Activated CD4-positive, alpha-beta T cell treated with anti-CD3 and anti-CD28 coated beads for 1 hour (primary cell): ENCODE data around the gene ARMH3.

Experiments used
- DNase-seq: peaks from one replicate; pipeline ENCODE4 v3.0.0-alpha.2; 2020

Gene ARMH3

DNA sequence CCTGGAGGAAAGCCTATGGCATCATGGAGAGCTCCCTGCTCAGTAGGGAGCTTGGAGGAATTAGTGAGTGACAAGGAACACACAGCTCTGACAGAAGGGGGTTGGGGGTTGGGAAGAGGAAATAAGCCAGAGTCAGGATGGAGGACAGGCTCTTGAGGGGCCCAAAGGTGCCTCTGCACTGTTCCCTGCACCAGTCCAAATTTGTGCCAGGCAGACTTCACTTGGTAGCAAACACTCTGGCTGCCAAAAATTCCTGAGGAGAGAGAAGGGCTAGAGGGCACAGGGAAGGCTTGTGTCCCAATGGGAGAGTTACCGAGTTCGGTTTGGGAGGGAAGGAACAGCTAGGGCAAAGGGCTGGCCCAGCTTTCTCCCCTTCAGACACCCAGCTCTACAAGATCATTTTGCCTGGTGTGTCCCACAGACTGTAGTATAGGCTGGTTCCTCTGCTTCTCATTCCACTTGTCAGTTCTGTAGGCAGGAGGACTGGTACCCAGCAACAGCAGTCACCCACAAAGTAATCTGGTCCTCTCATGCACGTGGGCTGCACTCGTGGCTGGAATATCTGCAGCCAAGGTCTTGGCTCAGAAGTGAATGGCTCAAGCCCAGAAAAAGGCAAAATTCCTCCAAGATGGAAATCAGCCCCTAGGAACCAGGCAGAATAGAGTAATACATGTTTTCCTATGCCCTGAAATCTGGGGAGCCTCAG is 204.4 kb downstream of the ARMH3 start:
- DNase-seq = no peak

DNA sequence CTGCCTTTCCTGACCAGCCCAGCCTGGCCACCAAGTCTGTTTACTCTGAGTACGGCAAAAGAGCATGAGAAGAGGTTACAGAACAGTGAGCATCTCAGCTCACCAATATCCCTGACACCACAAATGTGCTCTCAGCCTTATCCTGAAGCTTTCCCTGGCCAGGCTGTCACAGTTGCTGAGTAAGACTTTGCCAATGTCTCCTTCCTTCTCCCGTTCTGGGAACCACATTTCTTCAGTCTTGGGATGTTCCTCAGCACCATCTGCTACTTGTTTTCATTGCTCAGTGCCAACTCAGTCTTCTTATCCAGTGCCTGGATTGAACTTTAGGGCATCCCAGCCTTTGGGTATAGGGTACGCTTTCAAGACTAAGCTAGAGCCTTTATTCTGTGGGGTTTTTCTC is 205.2 kb downstream of the ARMH3 start:
- DNase-seq = no peak

DNA sequence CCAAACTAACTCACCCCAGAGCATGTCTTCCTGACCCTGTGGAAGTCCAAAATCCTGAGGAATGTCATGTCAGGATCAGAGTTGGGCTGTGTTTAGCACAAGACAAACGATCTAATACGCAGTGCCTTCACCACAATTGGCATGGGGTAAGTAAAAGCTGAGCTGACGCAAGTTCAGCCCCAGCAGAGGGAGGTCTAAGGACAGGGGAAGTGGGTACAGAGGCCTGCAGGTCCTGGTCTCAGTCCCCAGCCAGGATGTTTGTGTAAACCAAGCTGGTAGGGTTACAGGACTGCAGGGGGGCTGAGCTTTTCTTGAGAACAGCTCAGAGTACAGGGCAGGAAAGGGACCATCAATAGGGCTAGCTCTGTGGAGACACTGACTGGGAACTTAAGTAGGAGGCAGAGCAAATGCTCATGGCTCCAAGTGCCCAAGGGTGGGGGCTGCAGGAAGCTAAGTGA is 207.1 kb downstream of the ARMH3 start:
- DNase-seq = no peak

DNA sequence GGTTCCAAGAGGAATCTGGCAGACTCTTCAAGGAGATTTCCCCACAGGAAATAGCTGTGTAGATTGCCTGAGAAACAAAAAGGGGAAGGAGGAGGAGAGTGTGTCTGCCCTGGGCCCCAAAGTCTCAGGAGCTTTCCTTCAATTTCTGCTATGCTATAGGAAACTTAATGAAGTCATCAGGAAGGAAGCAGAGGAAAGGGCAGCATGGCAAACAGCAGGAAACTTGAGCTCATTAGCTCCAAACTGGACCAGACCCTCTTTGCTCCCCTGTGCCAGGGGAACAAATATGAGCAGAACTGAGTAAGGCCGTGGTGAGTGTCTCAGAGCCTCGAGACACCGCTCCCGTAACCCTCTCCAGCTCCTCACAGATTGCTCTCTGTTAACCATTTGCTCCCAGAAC is 207.6 kb downstream of the ARMH3 start:
- DNase-seq = no peak

DNA sequence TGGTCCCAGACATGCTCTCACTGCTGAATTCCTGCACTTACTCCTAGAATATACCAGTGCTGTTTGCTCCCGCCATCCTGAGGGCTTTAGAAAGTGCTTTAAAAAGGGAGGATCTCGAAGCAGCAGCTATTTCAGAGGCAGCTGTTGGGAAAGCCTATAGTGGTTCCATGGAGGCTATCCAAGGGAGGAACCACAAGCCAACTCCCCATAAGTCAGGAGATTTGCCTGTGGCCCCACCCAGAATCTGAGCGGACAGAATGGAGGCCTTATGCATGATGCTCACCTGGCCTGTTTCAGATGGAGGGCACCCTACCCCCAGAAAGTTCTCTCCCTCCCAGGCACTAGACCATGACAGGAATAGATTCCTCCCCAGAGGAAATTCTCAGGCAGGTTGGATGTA is 210.1 kb downstream of the ARMH3 start:
- no peak for DNase-seq

DNA sequence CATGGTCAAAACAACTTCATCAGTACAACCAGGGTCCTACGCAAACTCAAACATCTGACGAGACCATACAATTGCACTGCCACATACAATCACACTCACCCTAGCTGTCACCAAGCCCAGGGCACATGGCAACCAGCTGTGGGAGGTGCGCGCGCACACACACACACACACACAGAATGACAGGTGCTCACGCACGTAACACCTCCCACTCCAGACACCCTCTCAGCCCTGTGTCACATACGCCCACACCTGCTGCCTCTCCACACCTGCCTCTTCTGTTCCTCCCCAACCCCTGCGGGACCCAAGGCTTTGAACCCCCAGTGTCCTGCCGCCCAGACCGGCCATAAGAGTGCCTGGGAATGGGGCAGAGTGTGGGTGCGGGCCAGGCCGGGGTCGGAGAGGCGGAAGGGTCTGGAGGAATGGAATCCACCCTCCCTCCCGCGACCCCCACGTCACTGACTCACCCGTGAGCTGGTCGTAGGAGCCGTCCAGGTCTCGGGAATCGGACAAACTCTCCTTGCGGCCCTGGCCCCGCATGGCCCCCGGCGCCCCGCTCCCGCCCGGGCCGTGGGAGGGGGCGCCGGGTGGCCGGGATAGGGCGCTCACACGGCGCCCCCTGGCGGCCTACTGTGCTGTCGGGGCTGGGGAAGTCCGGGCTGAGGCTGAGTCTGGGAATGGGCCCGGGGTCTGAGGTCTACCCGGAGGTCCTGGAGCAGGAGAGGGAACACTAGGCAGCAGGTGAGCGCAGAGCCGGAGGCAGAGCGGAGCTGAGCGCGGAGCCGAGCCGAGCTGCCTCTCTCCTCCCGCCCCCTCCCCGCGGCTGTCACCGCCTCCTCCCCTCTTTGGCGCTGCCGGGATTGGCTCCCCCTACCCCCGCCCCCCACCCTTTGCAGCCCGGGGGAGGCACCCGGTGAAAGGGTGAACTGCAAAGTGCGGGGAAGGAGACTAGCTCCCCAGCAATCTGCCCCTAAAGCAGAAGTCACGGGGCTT is 212.6 kb downstream of the ARMH3 start, which contains the start of gene KCNIP2:
Gene KCNIP2, minus strand, starts transcription at position 769 of the 990 bp plus-strand sequence. Its CDS starts 232 bp downstream, at position 537.
- DNase-seq = no peak

DNA sequence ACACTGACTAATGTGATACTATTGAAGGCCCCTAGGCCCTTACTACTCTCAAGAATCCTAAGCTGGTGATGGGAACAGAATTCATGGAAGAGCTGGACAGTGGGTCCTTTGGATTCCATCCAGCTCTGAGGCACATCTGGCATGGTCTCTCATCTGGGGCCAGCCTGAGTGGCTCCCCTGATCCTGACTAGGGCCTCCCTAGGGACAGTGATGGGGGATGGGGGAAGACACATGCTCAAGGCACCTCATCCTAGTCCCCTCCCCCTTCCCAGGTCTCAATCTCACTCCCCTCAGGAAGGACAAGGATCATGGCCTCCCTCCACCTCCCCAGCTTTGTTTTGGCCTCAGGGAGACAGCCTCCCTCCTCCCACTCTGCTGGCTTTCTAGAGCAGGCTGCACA is 214.1 kb downstream of the ARMH3 start:
- no peak for DNase-seq

DNA sequence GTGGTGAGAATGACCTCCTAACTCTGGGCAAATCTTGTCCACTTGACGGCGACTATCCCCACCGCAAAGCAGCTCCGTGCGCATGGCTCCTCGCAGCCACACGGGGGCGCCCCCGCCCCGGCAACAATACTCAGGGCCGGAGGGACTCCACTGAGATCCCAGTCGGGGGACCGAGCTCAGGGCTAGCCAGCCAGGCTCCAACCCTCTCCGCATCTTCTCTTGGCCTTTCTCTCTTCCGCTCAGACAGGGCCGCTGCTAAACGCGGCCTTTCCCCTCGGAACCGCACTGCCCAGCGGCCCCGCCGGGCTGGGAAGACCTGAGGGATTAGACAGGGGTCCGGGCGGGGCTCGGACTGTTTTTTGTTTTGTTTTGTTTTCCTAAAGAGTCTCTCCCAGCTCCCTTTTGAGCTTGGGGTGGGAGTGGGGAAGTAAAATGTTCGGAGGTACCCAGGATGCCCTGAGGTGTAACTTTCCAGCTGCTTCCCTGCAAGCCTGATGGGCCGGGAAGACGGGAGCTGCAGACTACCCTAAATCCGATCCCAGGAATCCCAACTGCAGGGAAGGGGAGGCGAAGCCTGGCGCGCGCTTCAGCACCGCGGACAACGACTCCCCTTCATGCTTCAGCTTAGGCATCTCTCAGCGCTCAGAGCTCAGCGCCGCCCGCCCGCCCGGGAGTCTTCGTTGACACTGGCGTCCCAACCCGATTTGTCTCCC is 215.1 kb downstream of the ARMH3 start:
- peak; percentile 48 for DNase-seq

DNA sequence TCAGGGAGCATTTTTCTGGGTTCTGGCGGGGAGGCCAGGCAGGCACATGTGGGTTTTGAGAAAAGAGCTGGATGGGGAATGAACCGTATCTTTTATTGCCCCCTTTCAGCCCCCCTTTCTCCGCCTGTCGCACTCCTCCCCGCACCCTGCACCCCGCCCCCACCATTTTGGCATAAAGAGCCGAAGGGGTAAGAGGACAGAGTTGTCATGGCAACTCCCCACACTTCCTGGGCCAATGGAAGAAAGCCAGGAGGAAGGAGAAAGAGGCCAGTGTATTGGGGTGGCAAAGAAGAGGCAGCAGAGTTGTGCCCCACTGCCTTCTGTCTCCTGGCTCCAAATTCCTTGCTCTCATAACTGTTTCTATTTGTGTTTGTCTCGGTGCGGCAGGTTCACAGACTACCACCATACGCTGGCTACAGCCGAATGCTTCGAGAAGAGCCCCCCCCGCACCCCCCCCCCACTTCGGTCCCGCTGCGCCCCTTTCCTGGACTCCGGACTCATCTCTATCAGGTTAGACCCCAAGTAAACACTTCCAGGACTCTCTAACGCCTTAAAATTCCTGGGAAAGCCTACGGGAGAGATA is 215.8 kb downstream of the ARMH3 start:
- no peak for DNase-seq

DNA sequence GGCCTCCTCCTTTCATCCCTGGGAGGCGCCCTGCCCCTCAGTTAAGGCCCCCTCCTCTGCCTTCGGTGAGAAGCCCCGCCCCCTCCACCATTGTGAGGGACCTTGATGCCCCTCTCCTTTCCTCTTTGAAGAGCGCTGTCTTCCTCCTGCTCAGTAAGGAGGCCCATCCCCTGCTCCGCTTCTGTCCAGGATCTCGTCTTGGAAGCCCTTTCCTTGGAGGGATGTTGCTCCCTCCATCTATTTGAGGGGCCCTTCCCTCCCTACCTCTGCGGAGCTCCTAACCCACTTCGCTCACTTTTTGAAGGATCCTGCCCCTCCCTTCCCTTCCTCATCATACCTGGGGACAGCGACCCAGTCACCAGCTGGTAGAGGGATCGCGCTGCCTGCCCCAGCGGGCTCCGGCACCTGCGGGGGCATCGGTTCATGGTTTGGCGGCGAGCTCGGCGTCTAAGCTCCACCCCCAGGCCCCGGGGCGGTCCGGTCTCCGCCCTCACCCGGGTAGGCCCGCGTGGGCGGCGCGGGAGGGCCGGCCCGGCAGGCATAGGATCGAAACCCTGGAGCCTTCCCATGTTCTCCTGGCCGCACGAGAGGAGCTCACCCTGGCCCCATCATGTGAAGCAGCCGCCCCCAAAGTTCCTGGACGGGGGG is 216.4 kb downstream of the ARMH3 start:
- no peak for DNase-seq

DNA sequence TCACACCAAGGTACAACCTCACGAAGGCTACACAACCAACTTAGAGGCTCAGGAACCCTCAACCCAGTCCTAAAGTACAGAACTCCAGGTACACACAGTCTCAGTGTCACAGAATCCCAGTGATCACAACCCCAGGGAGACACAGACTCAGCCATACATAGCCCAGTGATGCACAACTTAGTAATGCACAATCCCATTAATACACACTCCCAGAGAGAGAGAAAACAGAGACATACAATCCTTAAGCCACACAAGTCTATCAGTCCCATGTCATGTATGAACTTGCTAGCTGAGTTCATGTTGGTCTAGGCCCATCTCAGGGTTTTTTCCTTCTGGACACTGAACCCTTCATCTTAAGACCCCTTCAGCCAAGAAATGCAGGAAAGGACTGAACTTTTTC is 217.0 kb downstream of the ARMH3 start:
- no peak for DNase-seq

DNA sequence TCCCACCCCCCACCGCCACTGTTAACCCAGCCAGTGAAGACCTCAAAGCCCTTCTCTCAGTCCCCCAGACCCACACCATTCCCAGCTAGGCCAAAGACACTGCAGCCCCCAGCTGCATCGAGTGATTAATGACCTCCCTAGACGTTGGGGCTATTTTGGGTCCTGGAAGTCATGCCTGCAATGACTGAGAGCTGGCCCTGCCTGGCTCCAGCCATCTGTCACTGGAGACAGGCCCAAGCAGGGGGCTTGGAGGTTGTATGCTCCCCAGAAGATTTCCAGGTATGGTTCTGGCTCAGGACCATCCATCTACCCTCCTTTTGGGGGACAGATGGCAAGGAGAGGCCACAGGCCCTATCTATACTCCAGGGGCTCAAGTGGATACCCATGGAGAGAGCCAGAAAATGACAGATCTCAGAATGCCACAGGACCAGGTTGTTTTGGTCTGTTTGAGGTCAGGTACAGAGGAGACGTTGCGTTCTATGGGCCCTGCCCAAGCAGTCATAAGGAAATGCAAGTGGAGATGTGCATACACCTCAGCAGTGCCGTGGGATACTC is 217.5 kb downstream of the ARMH3 start:
- no peak for DNase-seq

DNA sequence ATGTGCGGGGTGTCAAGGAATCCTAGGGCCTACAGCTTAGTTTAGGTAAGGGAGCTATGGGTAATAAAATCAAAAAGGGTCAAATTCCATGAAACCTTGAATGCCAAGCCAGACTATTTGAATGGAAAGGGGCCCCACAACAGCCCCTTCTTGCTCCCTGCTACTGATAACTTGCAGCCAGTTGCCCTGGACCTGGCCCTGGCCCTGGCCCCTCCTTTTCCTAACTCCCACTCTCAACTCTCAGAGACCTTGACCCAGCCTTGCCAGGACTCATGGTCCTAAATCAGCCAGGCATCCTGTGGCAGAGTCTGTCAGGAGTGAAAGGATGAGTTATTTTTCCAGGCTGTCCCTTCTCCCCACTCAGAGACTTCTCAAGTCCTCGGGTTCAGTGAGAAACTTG is 218.2 kb downstream of the ARMH3 start:
- no peak for DNase-seq

DNA sequence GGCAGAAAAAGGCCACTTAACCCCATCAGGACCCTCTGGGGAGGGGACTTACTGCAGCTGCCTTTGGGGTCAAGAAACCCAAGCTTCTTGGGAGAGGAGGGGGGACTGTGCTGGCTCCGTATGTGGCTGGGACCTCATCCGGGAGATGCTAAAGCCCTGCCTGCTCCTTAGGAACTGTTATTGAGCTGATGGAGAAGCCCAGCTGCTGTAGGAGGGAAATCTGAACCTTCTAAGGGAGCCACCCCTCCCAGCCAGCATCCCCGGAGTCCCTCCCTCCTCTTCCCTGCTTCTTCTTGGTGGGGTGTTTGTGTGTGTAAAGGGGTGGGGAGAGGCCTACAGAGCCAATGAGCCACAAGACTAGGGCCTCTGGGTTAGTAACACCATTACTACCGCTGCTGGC is 220.6 kb downstream of the ARMH3 start:
- no peak for DNase-seq

DNA sequence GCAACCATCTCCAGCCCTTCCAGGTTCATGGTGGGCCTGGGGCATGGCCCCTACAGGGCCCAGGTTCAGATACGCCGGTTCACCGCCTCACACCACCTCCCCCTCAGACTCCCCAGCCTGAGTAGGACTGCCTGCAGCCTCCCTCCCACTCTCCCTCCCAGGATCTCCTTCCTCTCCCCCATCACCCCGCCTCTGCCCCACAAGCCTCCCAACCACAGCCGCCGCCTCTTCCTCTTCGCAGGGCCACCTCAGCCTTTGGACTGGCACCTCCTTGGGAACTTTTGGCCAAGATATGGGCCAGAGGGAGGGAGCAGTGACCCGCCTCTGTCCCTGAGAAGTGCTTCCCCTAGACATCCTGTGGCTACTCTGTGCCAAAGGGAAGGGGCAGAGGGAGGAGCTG is 221.6 kb downstream of the ARMH3 start:
- DNase-seq = no peak

DNA sequence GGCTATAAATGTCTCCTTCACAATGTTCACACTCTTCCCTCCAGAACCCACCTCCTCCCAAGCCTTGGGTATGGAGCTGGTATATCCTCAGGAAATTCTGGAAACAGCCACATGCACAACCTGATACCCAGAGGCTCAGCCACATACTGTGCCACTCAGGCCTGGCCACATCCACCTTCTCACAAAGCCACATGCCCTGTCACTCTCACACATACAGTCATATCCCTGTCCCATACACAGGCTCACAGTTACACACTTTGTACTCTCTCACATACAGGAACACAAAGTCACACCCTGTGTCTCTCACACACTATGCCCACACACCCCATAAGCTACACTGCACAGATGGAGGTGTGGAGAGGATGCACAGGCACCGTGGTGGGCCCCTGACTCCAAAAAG is 222.5 kb downstream of the ARMH3 start:
- DNase-seq = no peak

DNA sequence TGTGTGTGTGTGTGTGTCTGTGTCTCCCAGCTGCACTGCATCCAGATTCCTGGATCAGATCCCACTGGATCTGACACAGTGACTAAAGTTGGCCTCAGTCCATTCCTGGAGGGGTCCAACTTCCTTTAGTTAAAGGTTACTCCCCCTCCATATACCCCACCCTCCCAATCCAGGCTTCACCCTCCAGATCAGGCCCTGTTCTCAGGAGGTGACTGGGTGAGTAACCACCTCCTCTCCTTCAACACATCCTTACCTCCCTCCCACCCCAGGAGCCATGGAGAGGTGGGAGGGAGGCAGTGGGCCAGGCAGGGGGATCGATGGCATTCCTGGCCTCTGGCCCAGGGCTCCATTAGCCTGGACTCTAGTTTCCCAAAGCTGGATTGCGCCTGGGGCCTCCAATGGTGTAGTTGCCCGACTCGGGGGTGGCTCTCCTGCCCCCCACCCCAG is 223.6 kb downstream of the ARMH3 start:
- no peak for DNase-seq

DNA sequence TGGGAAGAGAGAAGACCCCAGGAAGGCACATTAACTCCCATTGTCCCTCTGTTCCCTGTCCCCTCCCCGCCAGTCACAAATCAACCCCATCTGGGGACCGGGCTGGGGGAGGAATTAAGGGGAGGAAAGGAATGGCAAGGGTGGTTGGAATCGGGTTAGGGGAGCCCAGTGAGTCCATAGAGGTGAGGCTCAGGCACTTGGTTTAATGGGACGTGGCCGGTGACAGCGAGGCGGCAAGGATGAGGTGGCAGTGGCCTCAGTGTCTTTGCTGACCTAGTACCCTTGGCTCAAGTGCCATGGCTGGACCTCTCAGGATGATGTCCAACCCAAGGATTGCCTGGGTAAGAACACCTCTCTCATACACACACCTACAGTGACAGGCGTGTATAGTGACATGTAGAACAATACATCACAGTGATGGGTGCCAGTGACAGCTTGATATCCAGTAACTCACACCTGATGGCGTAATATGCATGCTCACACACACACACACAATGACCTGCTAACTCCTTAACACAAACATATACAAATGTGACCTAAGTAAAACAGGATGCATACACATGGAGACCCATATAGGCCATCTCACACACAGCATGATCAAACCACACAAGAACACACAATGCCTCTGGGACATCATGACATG is 224.7 kb downstream of the ARMH3 start:
- no peak for DNase-seq

DNA sequence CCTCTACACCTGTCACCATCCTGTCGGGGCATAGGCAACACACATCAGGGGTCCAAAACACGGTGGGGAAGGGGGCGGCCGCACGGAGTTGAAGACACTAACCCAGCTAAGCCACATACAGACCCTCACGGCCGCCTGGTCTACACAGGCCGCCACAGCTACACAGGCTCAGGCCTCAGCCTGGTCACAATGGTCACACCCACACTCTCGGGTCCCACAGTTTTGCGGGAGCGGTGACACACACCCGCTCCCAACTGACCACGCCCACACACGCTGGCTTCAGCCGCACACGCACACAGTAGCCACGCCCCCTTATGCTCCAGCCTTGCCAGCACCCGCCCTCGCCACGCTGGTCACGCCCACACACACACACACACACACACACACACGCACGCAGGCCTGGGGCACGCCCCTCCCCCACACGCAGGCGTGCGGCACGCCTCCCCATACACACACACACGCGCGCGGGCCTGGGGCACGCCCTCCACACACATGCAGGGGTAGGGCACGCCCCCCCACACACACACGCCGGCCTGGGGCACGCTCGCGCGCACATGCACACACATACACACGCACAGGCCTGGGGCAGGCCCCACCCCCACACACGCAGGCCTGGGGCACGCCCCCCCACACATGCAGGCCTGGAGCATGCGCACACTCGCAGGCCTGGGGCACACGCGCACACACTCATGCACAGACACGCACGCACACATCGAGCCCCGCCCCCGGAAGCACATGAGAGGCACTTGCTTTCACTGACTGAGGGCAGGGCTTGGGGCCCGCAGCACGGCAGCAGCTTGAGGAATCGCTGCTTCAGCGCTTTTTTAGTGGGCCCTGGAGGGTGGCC is 225.4 kb downstream of the ARMH3 start:
- DNase-seq = peak; percentile 91

DNA sequence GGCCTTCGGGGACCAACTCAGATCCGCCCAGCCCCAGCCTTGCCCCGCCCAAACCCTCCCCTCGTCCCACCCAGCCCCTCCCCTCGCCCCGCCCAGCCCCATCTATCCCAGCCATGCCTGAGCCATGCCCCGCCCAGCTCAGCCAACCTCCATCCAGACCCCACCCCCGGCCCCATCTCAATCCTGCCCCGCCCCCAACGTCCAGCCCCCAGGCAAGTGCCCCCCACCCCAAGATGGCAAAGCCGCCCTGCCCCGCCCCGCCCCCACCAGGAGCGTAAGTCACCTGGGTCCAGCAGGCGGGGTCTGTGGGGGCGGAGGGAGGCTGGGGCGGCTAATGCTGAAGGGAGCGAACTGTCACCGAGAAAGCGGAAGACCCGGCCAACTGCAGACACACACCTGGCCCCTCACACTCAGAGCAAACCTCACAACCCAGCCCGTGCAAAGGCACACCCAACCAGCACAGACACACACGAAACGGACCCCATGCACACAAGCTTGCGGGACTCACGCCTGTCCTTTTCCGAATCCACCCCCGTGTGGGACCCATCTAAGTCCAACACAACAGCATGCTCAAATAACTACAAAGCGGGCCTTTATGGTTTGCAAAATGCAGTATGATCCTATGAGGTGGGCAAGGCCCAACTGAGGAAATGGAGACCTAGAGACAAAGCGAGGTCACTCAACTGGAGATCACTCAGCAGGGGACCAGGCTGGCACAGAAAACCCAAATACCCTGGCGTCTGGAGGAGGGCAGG is 226.2 kb downstream of the ARMH3 start:
- peak; percentile 41 for DNase-seq
